Activated CD4-positive, alpha-beta T cell treated with anti-CD3 and anti-CD28 coated beads, Interleukin-2, amount 50 U/mL, for 1 hour (primary cell): Measurements from ENCODE around the gene CDY2B.
"Not testable (repeated sequence)": the region's sequence is repeated elsewhere in the genome, so short reads cannot be mapped to it uniquely, and the experiment has no call there.

Source experiments
- DNase-seq: peaks from one replicate; pipeline ENCODE4 v3.0.0-alpha.2; 2020

Gene CDY2B

GRCh38 chrY:17880120-17880519 lies at the start of gene CDY2B:
Gene CDY2B (minus strand): TSS chrY:17880220. CDS start chrY:17879892, 328 bp downstream.
- not testable (repeated sequence) for DNase-seq

- not testable (repeated sequence) for DNase-seq
Measured at GRCh38 chrY:17908009-17908408, 28.0 kb upstream of the CDY2B start.

GRCh38 chrY:17907351-17907750 lies 27.3 kb upstream of the CDY2B start:
- DNase-seq = not testable (repeated sequence)

GRCh38 chrY:17881697-17882096 lies 1.7 kb upstream of the CDY2B start:
- DNase-seq = not testable (repeated sequence)

GRCh38 chrY:17876767-17877166 lies 3.3 kb downstream of the CDY2B start:
- DNase-seq = not testable (repeated sequence)

- DNase-seq = not testable (repeated sequence)
Measured at GRCh38 chrY:17875401-17875800, 4.6 kb downstream of the CDY2B start.

- DNase-seq = not testable (repeated sequence)
Measured at GRCh38 chrY:17871194-17871903, 8.7 kb downstream of the CDY2B start.

GRCh38 chrY:17870737-17871136 lies 9.3 kb downstream of the CDY2B start:
- DNase-seq = not testable (repeated sequence)

- not testable (repeated sequence) for DNase-seq
Measured at GRCh38 chrY:17867850-17868249, 12.2 kb downstream of the CDY2B start.

- not testable (repeated sequence) for DNase-seq
Measured at GRCh38 chrY:17860634-17861033, 19.4 kb downstream of the CDY2B start.

- not testable (repeated sequence) for DNase-seq
Measured at GRCh38 chrY:17856963-17857848, 22.8 kb downstream of the CDY2B start.

- not testable (repeated sequence) for DNase-seq
Measured at GRCh38 chrY:17856508-17856907, 23.5 kb downstream of the CDY2B start.

- DNase-seq = not testable (repeated sequence)
Measured at GRCh38 chrY:17849131-17849530, 30.9 kb downstream of the CDY2B start.

GRCh38 chrY:17832149-17832548 lies 47.9 kb downstream of the CDY2B start:
- DNase-seq = not testable (repeated sequence)
